ENCODE measurements around the gene KCNN1. TPM values are rescaled to one million over a fixed set of nuclear protein-coding genes. Genes with fewer than 3 reads are reported as not detected.

KCNN1 gene
- total RNA-seq, 1 experiment from 2014 or later: 9.2 TPM

- Histone ChIP-seq H4K20me1 (ENCODE audit: control insufficient read depth, insufficient read depth, insufficient read length) (no peaks in the 10 kb centered on the region), H3K56ac (ENCODE audit: insufficient read length, low read depth, low read length) (no peak overlapping the region), H2AFZ (ENCODE audit: low read length) (no peak overlapping the region), H3K4me1 (ENCODE audit: insufficient read depth, low read length) (no peaks in the 10 kb centered on the region; the same call in 1 of the 2 replicates), H2BK20ac (ENCODE audit: low read depth, low read length, poor library complexity, severe bottlenecking) (no peak overlapping the region), H3K23me2 (ENCODE audit: insufficient read length, low read depth, low read length, poor library complexity, severe bottlenecking) (peaks cover 10% of the 10 kb centered on the region), H3K79me2 (ENCODE audit: insufficient read depth, low read length) (no peaks in the 10 kb centered on the region), H3K27me3 (ENCODE audit: insufficient read depth, low read length) (no peaks in the 10 kb centered on the region; the same call in 1 of the 2 replicates), H3K23ac (ENCODE audit: insufficient read length, low read depth, low read length) (no peak overlapping the region), H2AK5ac (ENCODE audit: insufficient read length, low read length) (no peak overlapping the region), H3K14ac (ENCODE audit: insufficient read depth, low read length) (no peak overlapping the region), H3T11ph (ENCODE audit: low read length) (no peak overlapping the region), H4K91ac (ENCODE audit: insufficient read length, low read depth, low read length) (no peak overlapping the region), H2BK15ac (ENCODE audit: low read depth, low read length) (no peak overlapping the region), H3K18ac (ENCODE audit: insufficient read length, low read depth, low read length) (no peak overlapping the region), H3K4ac (ENCODE audit: low read depth, low read length) (no peak overlapping the region), H3K4me2 (ENCODE audit: insufficient read depth, insufficient read length, low read length) (no peak overlapping the region), H4K8ac (replicated peaks; ENCODE audit: insufficient read length, low read depth, low read length) (no peak overlapping the region), H3K79me1 (ENCODE audit: insufficient read depth, low read depth, low read length, poor library complexity, severe bottlenecking) (no peaks in the 10 kb centered on the region), H2BK12ac (ENCODE audit: insufficient read length, low read depth, low read length) (no peak overlapping the region), H2BK5ac (ENCODE audit: insufficient read length, low read length) (no peak overlapping the region), H3K9me3 (ENCODE audit: control insufficient read depth, low read depth, low read length) (no peaks in the 10 kb centered on the region), H3K27ac (ENCODE audit: insufficient read length, low read depth, low read length) (no peak overlapping the region), H4K5ac (ENCODE audit: insufficient read length, low read depth, low read length) (no peak overlapping the region), H3K9ac (ENCODE audit: extremely low read depth, insufficient read length, low read length) (no peak overlapping the region), H2BK120ac (ENCODE audit: low read depth, low read length, poor library complexity, severe bottlenecking) (no peak overlapping the region)
- DNase-seq: no peak
- H3K27ac Mint-ChIP-seq: no peak overlapping the region
- no peak for TF ChIP-seq CTCF (conservative IDR thresholded peaks at IDR 0.05)
- WGBS (ENCODE audit: extremely low coverage, insufficient read length, low lambda C conversion rate): no CpG with 5 or more reads among the region's 13 CpGs
- H3K9me3 Mint-ChIP-seq: no peaks in the 10 kb centered on the region
- H3K4me1 Mint-ChIP-seq: peaks cover 25 to 38% of the 10 kb centered on the region in 2 experiments
- peak overlapping the region in 1 of 2 experiments; percentile 44; a peak in 2 of 5 replicates for H3K4me3 Mint-ChIP-seq
- H3K36me3 Mint-ChIP-seq (ENCODE audit: insufficient read depth in 1 of 3, low read depth in 3 of 3): no peaks in the 10 kb centered on the region
- peaks cover 40% of the 10 kb centered on the region for H3K27me3 Mint-ChIP-seq (ENCODE audit: low read depth)
Measured at GRCh38 chr19:17963936-17964691, 2.8 kb upstream of the KCNN1 start.

Data from H9 (cell line).